SK-N-MC (cell line): ENCODE data around the gene CACNB4.

Source experiments
- DNase-seq: peaks from one replicate; pipeline ENCODE4 v3.0.0-alpha.2; 2011; ENCODE audit warnings: low read depth, low spot score
- H3K27ac ChIP-seq: fragments of 200-600 bp; sonication (generic); 2 replicates; pipeline ENCODE4 v1.5.1; 2016; ENCODE audit warnings: mixed run types
- H3K36me3 ChIP-seq: fragments of 200-600 bp; sonication (generic); 2 replicates; pipeline ENCODE4 v1.6.1; 2017; ENCODE audit warnings: antibody characterized with exemption, low read length, mixed read lengths; ENCODE audit not compliant: insufficient read depth
- H3K4me3 ChIP-seq: fragments of 200-600 bp; sonication (generic); 2 replicates; pipeline ENCODE4 v1.5.1; 2016
- H3K9ac ChIP-seq: fragments of 200-600 bp; sonication (generic); 2 replicates; pipeline ENCODE4 v1.8.0; 2017; ENCODE audit warnings: mixed run types, mixed read lengths; ENCODE audit not compliant: insufficient read length
- H3K9me3 ChIP-seq: fragments of 200-600 bp; sonication (generic); 2 replicates; pipeline ENCODE4 v1.6.1; 2017; ENCODE audit warnings: low read depth, mild to moderate bottlenecking, antibody characterized with exemption, low read length, moderate library complexity, mixed read lengths
- EZH2 ChIP-seq: fragments of 200-600 bp; sonication (generic); IDR thresholded peaks from one replicate; pipeline ENCODE4 v1.6.1; 2017; ENCODE audit warnings: antibody characterized with exemption
- FOXP2 ChIP-seq: optimal IDR thresholded peaks from 2 replicates; pipeline ENCODE3; 2011; ENCODE audit warnings: mild to moderate bottlenecking, moderate library complexity; ENCODE audit not compliant: insufficient read depth; ENCODE audit errors: extremely low read length, control extremely low read depth
- POLR2AphosphoS5 ChIP-seq: IDR thresholded peaks from 2 replicates; pipeline ENCODE4 v1.6.1; 2012; ENCODE audit warnings: mild to moderate bottlenecking, low read depth, low read length, borderline replicate concordance

CACNB4 gene

DNA sequence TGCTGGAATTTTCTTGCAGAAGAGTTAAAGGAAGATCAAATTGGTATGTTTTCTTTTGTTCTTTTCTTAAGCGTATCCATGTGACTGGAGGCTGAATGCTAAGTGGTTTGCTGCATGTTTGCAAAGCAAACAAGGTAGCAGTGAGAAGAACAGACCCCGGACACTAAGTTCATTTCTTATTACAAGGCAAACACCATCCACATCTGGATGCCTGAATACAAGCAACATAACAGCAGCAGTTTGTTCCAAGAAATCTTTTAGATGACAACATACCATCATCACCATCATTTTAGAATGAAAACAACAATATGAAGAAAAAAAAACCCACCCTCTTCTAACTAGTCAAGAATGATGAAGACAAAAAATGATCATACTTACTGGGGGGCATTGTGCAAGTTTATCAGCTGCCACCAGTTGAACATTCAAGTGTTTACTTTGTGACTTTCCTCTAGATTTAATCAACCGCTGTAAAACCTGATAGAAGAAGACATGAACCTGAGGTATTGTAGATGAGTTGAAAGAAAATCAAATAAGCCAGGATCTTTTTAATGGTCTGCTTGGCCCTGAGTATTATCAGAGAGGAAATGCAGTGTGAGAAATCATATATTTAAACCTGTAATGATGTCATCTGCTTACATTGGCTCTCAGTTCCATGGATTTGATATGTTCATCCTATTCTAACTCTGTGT, 245.6 kb downstream of the CACNB4 start:
- H3K27ac ChIP-seq, result no peak overlapping the region
- no peak for DNase-seq

GRCh38 chr2:151852260-151853069, 246.4 kb downstream of the CACNB4 start:
- Histone ChIP-seq H3K9ac (no peak overlapping the region), H3K36me3 (no peaks in the 10 kb centered on the region), H3K4me3 (no peak overlapping the region), H3K9me3 (no peaks in the 10 kb centered on the region), H3K27ac (no peak overlapping the region)
- TF ChIP-seq POLR2AphosphoS5, result no peak
- no peak for TF ChIP-seq FOXP2
- TF ChIP-seq EZH2, result no peak
- no peak for DNase-seq

More for the DNA sequence above, 245.6 kb downstream of the CACNB4 start:
- Histone ChIP-seq H3K9ac (no peak overlapping the region), H3K4me3 (no peak overlapping the region), H3K36me3 (no peaks in the 10 kb centered on the region), H3K9me3 (no peaks in the 10 kb centered on the region)
- TF ChIP-seq EZH2 (no peak), POLR2AphosphoS5 (no peak), FOXP2 (no peak)

GRCh38 chr2:151851761-151852160, 247.1 kb downstream of the CACNB4 start:
- Histone ChIP-seq H3K4me3 (no peak overlapping the region), H3K36me3 (no peaks in the 10 kb centered on the region), H3K9ac (no peak overlapping the region), H3K9me3 (no peaks in the 10 kb centered on the region), H3K27ac (no peak overlapping the region)
- no peak for DNase-seq
- TF ChIP-seq EZH2 (no peak), FOXP2 (no peak), POLR2AphosphoS5 (no peak)

DNA sequence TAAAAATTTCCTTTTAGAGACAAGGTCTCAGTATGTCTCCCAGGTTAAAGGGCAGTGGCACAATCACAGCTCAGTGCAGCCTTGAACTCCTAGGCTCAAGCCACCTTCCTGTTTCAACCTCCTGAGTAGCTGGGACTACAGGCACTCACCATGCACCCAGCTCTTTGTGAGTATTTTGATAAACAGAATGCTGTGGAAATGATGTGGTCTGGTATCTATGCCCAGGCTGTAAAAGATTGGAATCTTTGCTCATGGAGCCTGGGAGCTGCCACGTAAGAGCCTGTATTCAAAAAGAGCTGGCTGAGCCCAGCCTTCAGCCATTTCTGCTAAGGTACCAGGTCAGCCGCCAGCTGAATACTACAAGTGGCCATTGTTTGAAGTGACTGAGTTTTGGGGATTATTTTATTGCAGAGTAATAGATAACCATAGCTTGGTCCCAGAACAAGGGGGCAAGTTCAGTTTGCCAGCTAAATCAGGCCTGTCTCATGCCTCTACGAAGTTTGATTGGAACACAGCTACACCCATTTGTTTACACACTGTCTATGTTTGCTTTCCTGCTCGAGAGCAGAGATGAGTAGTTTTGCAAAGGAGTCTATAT, 249.3 kb downstream of the CACNB4 start:
- TF ChIP-seq EZH2, result no peak
- TF ChIP-seq POLR2AphosphoS5, result no peak
- no peak for TF ChIP-seq FOXP2
- DNase-seq, result no peak
- Histone ChIP-seq H3K9ac (no peak overlapping the region), H3K36me3 (no peaks in the 10 kb centered on the region), H3K9me3 (no peaks in the 10 kb centered on the region), H3K4me3 (no peak overlapping the region), H3K27ac (no peak overlapping the region)

GRCh38 chr2:151845884-151846283, 253.0 kb downstream of the CACNB4 start:
- Histone ChIP-seq H3K9me3 (no peaks in the 10 kb centered on the region), H3K36me3 (no peaks in the 10 kb centered on the region), H3K4me3 (no peak overlapping the region), H3K27ac (no peak overlapping the region), H3K9ac (no peak overlapping the region)
- no peak for TF ChIP-seq FOXP2
- DNase-seq, result no peak

- H3K27ac ChIP-seq, result no peak overlapping the region
- H3K9ac ChIP-seq, result no peak overlapping the region
- no peaks in the 10 kb centered on the region for H3K36me3 ChIP-seq
- no peaks in the 10 kb centered on the region for H3K9me3 ChIP-seq
- TF ChIP-seq EZH2 (no peak), POLR2AphosphoS5 (no peak), FOXP2 (no peak)
- no peak for DNase-seq
- no peak overlapping the region for H3K4me3 ChIP-seq
These were observed 253.4 kb downstream of the CACNB4 start for GRCh38 chr2:151845481-151845880.

- TF ChIP-seq POLR2AphosphoS5, result no peak
- no peak for TF ChIP-seq EZH2
- TF ChIP-seq FOXP2, result no peak
- Histone ChIP-seq H3K9me3 (no peaks in the 10 kb centered on the region), H3K9ac (no peak overlapping the region), H3K36me3 (no peaks in the 10 kb centered on the region), H3K4me3 (no peak overlapping the region), H3K27ac (no peak overlapping the region)
- no peak for DNase-seq
These were observed 254.5 kb downstream of the CACNB4 start for GRCh38 chr2:151844211-151844896.

- Histone ChIP-seq H3K27ac (no peak overlapping the region), H3K36me3 (no peaks in the 10 kb centered on the region), H3K9ac (no peak overlapping the region), H3K4me3 (no peak overlapping the region), H3K9me3 (no peaks in the 10 kb centered on the region)
- no peak for DNase-seq
- no peak for TF ChIP-seq EZH2
These were observed 255.2 kb downstream of the CACNB4 start for GRCh38 chr2:151843691-151844061.
